ENCODE results near the gene RAP2A. TPM values are rescaled to one million over a fixed set of nuclear protein-coding genes. Genes with fewer than 3 reads are reported as not detected.

The RAP2A gene
- total RNA-seq, 1 experiment from 2014 or later: 32.1 TPM

DNA sequence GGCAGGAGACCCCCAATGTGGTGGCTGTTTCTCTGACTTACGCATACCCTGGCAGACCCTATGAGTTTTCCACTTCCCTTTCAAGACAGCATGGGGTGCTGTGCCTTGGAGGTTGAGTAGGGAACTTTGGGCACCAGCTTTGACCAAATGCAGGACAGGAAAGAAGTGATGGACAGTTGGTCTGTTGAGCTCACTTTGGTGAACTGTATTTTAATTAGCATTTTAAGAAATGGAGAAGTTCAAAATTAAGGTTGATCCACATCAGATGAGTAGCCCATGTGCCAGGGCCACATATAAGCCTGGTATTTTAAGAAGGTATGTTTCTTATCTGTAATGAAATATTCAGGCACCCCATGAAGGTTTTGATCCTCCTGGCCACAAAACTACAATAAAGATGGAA is 46.1 kb upstream of the RAP2A start:
- H2BK12ac ChIP-seq (ENCODE audit: insufficient read length, low read depth, low read length): no peak overlapping the region
- H3K9ac ChIP-seq (ENCODE audit: extremely low read depth, insufficient read length, low read length): no peak overlapping the region
- H3K4ac ChIP-seq (ENCODE audit: low read depth, low read length): no peak overlapping the region
- H2AK5ac ChIP-seq (ENCODE audit: insufficient read length, low read length): no peak overlapping the region
- no peaks in the 10 kb centered on the region for H3K9me3 Mint-ChIP-seq
- no peak overlapping the region for H3K27ac ChIP-seq (ENCODE audit: insufficient read length, low read depth, low read length)
- no peak overlapping the region for H2BK15ac ChIP-seq (ENCODE audit: low read depth, low read length)
- H3K79me2 ChIP-seq (ENCODE audit: insufficient read depth, low read length): no peaks in the 10 kb centered on the region
- H2BK120ac ChIP-seq (ENCODE audit: low read depth, low read length, poor library complexity, severe bottlenecking): no peak overlapping the region
- no peaks in the 10 kb centered on the region for H3K9me3 ChIP-seq (ENCODE audit: control insufficient read depth, low read depth, low read length)
- H3K36me3 Mint-ChIP-seq (ENCODE audit: insufficient read depth in 1 of 3, low read depth in 3 of 3): no peaks in the 10 kb centered on the region
- no peak overlapping the region for H3K4me3 Mint-ChIP-seq
- H2AFZ ChIP-seq (ENCODE audit: low read length): no peak overlapping the region
- H3K27ac Mint-ChIP-seq: no peak overlapping the region
- no peaks in the 10 kb centered on the region; the same call in 1 of the 2 replicates for H3K27me3 Mint-ChIP-seq (ENCODE audit: low read depth)
- H3K4me1 ChIP-seq (ENCODE audit: insufficient read depth, low read length): no peaks in the 10 kb centered on the region
- no peak overlapping the region for H3K23ac ChIP-seq (ENCODE audit: insufficient read length, low read depth, low read length)
- no peaks in the 10 kb centered on the region for H3K27me3 ChIP-seq (ENCODE audit: insufficient read depth, low read length)
- no peak overlapping the region for H3K18ac ChIP-seq (ENCODE audit: insufficient read length, low read depth, low read length)
- H3K4me1 Mint-ChIP-seq: no peaks in the 10 kb centered on the region
- TF ChIP-seq, protein P1, sequence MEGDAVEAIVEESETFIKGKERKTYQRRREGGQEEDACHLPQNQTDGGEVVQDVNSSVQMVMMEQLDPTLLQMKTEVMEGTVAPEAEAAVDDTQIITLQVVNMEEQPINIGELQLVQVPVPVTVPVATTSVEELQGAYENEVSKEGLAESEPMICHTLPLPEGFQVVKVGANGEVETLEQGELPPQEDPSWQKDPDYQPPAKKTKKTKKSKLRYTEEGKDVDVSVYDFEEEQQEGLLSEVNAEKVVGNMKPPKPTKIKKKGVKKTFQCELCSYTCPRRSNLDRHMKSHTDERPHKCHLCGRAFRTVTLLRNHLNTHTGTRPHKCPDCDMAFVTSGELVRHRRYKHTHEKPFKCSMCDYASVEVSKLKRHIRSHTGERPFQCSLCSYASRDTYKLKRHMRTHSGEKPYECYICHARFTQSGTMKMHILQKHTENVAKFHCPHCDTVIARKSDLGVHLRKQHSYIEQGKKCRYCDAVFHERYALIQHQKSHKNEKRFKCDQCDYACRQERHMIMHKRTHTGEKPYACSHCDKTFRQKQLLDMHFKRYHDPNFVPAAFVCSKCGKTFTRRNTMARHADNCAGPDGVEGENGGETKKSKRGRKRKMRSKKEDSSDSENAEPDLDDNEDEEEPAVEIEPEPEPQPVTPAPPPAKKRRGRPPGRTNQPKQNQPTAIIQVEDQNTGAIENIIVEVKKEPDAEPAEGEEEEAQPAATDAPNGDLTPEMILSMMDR (conservative IDR thresholded peaks at IDR 0.05): no peak
- no peak overlapping the region for H3K4me2 ChIP-seq (ENCODE audit: insufficient read depth, insufficient read length, low read length)
- no CpG with 5 or more reads among the region's 1 CpG for WGBS (ENCODE audit: extremely low coverage, insufficient read length, low lambda C conversion rate)
- H3K23me2 ChIP-seq (ENCODE audit: insufficient read length, low read depth, low read length, poor library complexity, severe bottlenecking): no peaks in the 10 kb centered on the region
- H4K5ac ChIP-seq (ENCODE audit: insufficient read length, low read depth, low read length): no peak overlapping the region
- H3K56ac ChIP-seq (ENCODE audit: insufficient read length, low read depth, low read length): no peak overlapping the region
- H3K79me1 ChIP-seq (ENCODE audit: insufficient read depth, low read depth, low read length, poor library complexity, severe bottlenecking): no peaks in the 10 kb centered on the region
- H3K14ac ChIP-seq (ENCODE audit: insufficient read depth, low read length): no peak overlapping the region
- no peak for DNase-seq
- no peak overlapping the region for H2BK20ac ChIP-seq (ENCODE audit: low read depth, low read length, poor library complexity, severe bottlenecking)
- no peaks in the 10 kb centered on the region for H4K20me1 ChIP-seq (ENCODE audit: control insufficient read depth, insufficient read depth, insufficient read length)
- H4K8ac ChIP-seq (replicated peaks; ENCODE audit: insufficient read length, low read depth, low read length): no peak overlapping the region
- no peak overlapping the region for H3T11ph ChIP-seq (ENCODE audit: low read length)
- no peak overlapping the region for H4K91ac ChIP-seq (ENCODE audit: insufficient read length, low read depth, low read length)
- no peak overlapping the region for H2BK5ac ChIP-seq (ENCODE audit: insufficient read length, low read length)
